Measurements from ENCODE around the gene MAPKAP1.

MAPKAP1 gene

DNA sequence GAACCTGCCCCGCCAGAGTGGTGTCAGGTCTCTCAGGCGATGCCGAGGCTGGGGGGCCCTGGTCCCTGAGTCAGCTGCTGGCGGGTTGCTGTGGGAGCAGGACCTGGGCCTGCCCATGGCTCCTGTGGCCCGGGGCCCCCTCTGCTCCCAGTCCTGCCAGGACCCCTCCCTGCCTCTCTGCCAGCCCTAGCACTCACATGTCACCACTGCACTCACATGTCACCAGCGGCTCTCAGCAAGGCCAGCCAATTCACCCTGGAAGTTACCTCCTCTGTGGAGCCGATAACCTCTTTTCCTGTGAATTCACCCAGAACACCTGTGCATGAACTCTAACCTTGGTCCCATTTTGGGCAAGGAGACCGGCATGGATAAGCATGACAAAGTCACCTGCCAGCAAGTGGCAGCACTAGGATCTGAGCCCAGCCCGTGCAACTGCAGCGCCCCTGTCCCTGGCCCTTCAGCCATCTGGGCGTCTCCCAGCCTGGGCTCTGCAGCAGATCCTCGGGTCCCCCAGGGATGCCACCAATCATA is 275.2 kb downstream of the MAPKAP1 start:
- DNase-seq (ENCODE audit: low spot score): no peak

DNA sequence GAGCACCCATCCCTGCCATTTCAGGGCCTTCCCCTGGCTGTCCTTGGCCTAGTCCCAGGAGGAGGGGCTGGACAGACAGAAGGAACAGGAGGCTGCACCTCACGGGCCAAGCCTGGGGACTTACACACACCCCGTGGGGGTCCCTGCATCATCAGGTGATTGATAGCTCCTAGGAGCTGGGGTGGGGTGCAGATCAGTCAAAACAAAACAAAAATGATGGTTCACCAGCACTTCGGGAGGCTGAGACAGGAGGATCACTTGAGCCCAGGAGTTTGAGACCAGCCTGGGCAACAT is 276.0 kb downstream of the MAPKAP1 start:
- DNase-seq (ENCODE audit: low spot score): no peak

DNA sequence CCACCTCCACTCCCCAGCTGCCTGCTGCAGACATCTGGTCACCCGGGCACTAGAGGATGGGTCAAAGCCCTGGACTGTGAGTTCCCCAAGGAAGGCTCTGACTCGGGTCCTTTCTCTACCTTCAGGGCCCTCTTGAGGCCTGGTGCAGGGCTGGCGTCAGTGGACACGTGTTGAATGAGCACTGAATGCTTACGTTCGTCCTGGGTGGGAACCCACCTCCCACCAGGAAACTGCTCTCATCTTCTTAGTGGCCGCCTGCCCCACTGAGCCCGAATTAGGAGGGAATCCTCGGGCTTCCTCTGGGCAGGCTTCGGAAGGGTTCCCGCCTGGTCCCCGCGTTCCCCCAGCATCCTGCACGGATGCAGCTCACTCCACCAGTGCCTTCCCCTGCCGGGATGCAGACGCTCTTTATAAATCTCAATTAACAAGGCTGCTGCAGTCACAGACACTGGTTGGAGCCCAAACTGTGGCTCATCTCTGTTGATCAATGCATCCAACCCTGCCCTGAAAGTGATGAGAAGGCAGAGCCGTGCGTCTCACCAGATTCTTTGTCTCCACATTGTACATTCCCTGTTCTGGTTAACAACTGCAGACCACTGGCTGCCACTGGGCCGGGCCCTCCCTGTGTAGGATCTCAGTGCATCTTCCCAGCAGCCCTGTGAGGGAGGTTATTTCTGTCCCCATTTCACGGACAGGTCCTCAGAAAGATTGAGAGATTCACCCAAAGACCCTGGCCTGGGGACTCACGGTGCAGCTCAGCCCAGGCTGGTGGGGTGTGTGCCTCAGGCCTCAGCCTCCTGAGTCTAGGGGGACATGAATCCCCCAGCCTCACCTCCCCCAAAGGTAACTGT is 276.6 kb downstream of the MAPKAP1 start:
- no peak for DNase-seq (ENCODE audit: low spot score)

DNA sequence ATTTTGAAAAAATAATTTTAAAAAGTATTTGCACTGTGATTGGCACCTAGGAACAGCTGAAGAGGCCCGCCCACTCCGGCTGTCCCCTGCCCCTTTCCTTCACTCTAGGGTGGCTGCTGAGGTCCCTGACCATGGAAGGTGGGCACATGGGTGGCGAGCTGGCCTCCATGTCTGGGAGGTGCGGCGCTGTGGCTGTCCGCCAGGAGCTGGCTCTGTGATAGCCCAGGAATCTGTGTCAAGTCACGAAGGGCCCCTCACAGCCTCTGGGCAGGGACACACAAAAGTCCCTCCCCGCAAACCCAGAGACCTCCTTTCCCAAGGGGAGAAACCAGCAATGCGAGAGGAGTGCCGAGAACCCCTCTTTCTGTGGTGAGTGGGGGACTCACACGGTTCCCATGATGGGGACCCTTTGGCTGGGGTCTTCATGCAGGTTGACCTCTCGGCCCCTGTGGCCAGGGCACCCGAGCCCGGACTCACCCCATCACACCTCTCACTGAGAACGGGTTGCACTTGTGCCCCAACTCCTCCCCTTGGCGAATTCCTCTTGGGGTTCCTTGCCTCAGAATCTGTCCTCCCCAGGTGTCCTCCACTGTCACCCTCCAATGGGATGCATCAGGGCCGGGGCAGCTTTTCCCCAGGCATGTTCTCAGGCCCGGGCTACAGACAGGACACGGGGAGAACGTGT is 277.4 kb downstream of the MAPKAP1 start:
- no peak for DNase-seq (ENCODE audit: low spot score)

DNA sequence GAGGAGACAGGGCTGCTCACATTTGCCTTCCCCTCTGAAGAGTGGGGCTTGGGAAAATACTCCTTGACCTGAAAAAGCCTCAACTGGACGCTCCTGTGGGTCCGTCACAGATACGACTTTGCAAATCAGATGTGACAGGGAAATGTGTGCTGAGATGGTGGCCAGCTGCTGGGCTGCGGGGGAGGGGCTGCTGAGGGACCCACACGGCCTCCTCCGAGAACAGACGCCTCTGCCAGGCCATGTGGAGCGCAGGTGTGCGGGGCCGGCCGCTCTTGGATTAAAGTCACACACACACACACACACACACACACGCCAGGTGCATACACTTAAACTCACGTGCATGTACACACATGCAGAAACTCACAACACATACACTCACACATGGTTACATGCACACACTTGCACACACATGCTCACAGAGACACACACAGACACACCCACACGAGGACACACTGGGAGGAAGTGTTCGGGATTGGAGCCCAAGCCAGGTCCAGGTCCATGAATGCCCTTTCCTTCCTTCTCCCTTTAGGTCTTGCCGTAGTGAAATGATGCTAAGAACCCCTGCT is 278.0 kb downstream of the MAPKAP1 start:
- no peak for DNase-seq (ENCODE audit: low spot score)

DNA sequence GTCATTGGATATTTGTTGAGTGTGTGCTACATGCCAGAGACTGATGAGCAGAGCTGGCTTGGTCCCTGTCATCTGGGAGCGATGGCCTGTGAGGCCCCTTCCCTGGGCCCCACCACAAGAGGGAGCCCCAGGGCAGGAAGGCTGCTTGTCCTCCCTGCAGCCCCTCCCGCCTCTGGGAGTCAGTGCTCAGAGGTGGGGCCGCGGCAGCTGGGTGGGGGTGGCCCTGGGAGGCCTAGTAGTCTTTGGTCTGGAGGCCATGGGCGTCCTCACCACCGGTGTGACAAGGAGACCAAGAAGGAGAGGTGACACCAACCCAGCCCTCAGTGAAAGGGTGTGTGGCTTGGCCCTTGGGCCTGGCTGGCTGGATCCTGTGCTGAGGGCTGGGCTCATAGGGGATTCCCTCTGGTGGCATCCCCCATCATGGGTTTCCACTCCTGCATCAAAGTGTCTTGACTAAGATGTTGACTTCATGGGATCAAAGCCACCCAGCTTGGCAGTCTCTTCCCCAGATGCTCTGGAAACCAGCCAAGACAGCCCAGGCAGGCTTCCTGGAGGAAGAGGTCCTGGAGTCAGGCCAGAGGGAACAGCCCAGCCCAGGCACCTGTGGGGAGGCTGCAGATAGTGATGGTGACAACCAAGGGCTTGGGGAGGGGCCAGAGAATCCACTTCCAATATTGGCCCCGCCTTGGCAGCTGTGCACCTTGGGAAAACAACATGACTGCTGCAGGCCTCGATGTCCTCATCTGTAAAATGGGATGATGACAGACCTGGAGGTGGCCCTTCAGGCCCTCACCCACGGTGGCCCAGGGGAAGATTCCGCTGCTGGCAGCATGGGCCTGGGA is 278.7 kb downstream of the MAPKAP1 start:
- DNase-seq (ENCODE audit: low spot score): no peak

DNA sequence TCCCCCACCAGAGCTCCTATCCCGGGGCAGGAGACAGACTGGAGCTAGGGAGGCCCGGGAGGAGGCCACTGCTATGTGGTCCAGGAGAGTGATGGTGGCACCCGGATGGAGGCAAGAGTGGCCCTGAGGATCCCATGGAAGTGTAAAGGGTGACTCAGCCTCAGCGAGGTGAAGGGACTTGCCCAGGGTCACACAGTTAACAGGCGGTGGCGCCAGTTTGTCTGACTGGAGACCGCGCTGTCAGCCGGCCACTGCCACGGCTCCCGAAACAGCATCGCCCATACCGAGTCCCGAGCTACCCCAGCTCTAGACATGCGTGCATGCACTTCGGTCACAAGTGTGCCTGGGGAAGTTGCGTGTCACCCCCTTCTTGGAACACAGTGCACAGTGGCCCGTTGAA is 279.5 kb downstream of the MAPKAP1 start:
- no peak for DNase-seq (ENCODE audit: low spot score)

DNA sequence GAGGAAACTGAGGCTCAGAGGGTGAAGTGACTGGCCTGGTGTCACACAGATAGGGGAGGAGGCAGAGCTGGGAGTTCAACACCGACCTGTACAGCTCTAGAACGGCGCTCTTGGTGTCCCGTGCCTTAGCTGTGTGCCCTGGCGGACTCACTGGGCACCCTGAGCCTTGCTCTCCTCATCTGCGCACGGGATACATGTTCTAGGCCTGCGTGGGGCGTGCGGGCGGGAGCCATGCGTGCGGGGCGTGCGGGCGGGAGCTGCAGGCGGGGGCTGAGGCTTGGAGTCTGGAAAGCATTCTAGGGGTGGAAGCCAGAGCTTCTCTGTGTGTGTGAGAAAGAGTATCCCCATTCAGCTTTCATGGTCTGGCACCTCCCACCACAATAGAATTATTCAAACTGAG is 280.1 kb downstream of the MAPKAP1 start:
- DNase-seq (ENCODE audit: low spot score): no peak

DNA sequence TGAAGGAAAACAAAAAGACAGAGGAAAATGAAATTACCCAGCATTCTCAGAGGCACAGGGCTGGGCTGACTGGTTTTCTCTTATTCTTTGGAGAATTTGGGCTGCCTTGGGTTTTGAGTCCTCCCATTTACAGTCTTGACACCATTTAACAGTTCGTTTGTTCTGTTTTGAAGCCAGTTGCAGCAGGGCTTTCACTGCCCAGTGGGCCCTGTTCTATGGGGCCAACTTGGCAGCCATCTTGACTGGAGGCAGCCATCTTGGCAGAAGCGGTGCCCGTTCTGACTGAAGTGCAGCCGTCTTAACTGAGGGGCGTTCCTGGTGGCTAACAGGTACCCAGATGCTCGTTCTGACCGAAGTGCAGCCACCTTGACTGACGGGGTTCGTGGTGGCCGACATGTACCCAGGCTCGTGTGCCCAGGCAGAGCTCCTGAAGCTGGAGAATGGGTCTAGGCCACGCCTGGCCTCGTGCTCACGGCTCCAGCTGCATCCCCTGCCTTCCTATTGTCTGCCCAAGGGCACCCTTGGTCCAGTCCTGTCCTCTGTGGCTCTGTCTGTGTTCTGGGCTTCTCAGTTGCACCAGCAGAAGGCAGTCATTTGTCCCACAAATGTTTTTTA is 281.0 kb downstream of the MAPKAP1 start:
- DNase-seq (ENCODE audit: low spot score): no peak

DNA sequence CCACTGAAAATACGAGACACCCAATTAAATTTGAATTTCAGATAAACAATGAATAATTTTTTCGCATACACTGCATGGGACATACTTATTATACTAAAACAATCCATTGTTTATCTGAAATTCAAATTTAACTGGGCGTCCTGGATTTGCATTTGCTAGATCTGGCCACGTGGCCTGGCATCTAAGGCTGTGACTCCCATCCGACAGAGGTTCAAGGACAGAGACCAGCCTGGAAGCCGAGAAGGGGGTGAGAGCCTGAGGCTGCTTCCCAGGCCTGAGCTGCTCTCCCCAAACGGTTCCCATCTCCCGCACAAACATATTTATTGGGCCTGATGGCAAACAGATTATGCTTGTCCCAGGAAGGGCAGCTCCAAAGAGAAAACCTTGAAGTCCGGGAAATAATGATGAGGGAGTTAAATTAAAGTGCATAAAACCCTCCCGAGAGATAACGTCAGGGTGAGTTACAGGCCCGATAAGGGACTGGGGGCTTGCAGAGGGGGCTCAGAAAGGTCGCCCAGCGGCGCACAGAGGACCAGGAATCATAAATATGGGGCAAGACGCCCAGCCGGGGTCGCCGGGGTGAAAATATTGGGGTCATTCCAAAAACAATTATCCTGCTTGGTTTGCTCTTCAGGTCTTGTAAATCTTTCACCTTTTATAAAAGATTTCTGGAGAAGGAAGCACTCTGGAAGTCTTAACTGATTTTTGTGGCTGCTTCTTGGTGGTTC is 281.7 kb downstream of the MAPKAP1 start:
- no peak for DNase-seq (ENCODE audit: low spot score)

DNA sequence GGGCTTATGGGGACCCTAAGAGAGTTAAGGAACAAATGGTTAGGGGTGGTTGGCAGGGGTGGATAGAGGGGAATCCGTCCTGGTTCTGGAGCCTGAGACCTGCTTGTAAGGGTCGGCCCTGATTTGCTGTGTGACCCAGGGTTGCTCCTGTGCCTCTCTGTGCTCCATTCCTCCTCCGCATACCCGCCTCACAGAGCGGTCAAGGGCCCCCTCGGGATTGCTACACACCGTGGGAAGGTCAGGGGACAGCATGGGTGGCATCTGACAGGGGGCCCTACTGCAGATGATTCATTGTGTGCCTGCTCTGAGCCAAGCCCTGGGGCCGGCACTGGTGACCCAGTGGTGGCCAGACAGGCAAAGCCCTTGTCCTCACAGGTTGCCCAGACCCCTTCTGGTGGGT is 283.0 kb downstream of the MAPKAP1 start:
- DNase-seq (ENCODE audit: low spot score): no peak

DNA sequence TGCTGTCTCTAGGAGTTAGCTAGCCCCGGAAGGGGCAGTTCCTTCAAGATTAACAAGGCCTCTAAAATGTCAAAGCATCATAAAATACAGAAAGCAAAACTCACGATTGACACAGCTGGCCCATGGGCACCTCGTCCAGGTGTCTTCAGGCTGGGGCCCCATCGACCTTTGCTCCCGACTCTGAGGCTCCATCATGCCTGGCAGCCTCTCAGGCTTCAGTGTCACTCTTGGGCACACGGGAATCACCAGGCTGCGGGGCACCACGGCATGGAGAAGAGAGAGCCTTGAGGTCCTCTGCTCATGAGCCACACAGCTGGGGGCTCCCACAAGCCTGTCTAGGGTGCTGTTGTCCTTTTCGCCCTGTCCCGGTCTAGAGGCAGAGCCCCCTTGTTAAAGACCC is 284.2 kb downstream of the MAPKAP1 start:
- no peak for DNase-seq (ENCODE audit: low spot score)

DNA sequence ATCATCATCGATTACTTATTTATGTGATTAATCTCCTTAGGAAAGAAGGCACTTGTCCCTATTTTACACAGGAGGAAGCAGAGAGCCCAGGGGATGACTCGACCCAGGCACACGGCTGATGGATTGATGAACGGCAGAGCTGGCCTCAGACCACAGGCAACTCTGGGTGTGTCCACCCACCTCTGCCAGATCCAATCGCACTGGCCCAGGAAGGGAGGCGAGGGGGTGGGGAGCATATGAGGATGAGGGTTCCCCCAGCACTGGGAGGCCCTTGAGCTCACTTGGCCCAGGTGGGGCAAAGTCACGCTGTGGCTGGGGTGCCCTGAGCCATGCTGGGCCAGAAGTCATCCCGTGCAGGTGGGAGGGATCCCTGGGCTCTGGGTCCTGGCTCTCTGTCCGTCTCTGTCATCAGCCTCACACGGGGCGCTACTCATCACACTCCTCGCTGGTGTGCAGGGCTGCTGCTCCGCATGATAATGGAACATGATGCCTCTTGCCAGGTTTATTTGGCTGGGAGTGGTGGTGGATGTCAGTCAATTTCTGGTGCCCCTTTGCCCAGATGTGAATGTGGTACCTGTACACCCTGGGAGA is 285.3 kb downstream of the MAPKAP1 start:
- DNase-seq (ENCODE audit: low spot score): no peak

DNA sequence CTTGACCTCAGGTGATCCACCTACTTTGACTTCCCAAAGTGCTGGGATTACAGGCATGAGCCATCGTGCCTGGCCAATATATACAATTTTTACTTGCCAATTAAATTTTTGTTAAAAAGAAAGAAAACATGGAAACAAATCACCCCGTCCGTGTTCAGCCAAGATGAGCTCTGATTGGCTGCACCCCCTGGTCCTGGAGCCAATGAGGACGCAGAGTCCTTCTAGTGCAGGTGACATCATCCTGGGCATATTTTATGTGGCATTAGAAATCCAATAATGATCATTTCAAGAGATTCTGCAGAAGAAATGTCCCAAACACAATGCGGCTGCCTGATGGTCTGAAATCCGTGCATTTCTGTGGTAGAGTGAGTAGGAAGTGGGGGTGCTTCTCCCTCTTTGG is 285.8 kb downstream of the MAPKAP1 start:
- DNase-seq (ENCODE audit: low spot score): no peak

DNA sequence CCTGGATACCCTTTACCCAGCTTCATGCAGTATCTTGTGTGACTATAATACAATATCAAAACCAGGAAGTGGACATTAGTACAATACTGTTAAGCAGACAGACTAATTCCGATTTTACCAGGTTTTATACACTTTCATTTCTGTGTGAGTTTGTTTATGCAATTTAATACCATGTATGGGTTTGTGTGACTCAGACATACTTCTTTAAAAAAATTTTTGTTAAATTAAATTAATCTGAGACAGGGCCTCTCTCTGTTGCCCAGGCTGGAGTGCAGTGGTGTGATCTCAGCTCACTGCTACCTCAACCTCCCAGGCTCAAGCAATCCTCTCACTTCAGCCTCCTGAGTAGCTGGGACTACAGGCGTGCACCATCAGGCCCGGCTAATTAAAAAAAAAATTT is 288.6 kb downstream of the MAPKAP1 start:
- no peak for DNase-seq (ENCODE audit: low spot score)

DNA sequence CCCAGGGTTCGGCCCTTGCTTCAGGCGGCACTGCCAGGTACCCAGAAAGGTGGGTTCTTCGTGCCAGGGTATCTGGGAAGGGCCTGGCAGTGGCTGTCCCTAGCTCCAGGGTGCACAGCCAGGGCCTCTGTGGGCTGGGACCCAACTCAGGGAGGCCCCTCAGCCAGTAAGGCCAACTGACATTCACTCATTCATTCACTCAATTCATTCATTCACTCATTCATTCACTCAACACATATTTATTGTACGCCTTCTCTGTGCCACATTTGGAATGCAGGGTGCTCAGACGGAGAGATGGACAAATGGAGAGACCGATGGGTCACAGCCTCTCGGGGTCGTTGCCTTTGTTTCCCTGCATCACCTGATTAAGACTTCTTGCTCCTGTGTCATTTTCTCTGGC is 290.5 kb downstream of the MAPKAP1 start:
- DNase-seq (ENCODE audit: low spot score): no peak

DNA sequence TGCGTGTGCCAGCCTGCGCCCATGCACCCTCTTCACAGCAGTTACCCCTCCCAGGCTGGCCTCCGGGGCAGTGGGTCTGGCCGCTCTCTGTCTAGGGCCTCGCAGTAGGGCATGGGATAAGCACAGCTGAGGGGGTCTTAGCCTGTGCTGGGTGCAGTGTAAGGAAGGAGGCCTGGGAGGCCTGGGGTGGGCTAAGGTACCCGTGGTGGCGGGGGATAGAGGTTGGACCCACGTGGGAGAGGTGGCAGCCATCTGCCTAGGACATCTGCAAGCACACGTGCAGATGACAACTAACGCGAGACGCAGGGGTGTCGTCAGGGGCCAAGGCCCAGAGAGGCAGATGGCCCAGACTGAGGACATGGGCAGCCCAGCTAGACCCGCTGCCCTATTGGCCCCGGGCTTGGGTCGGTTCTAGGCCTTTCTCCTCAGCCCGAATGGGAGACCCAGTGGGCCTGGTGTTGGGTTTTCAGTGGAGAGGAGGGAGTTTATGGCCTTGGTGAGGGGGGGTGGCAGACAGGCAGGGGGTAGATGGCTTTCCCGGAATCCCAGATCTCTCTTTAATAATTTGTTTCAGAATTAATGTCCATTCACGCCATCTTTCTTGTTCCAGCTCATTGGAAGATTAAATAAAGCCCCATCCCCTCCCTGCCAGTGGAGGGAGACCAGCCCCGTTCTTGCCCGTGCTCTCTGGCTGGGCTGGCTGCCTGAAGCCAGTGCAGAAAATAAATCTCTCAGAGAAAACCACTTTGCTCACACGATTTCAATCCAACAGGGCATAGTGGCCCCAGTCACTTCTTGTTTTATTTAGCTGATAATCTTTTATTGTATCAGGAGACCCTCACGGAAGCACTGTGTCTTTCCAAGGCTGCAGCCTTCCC is 291.2 kb downstream of the MAPKAP1 start:
- DNase-seq (ENCODE audit: low spot score): no peak

DNA sequence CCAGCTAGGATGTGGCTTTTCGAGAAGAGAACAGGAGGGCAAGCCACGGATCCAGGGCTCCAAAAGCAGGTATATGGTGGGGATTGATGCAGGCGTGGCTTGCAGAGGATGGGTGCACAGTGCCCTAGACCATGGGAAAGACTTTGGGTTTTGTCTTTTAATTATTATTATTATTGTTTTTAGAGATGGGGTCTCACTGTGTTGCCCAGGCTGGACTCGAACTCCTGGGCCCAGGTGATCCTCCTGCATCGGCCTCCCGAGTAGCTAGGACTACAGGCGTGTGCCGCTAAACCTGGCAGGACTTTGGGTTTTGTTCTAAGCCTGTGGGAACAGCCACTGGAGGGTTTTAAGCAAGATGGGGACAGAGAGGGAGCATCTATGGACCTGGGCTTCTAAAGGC is 293.4 kb downstream of the MAPKAP1 start:
- DNase-seq (ENCODE audit: low spot score): no peak

DNA sequence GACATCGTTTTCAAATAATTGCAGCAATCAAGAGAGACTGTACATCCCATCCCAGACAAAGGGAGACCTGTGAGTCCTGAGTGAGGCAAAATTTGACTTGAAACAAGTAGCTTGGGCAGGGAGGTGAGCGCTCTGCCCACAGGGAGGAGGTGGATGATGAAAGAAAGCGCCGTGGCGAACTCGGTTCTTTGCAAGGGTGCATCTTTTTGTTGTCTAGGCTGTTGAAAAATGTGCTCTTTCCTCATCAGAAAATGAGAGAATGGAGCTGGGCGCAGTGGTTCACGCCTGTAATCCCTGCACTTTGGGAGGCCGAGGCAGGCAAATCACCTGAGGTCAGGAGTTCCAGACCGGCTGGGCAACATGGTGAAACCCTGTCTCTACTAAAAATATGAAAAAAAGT is 294.8 kb downstream of the MAPKAP1 start:
- no peak for DNase-seq (ENCODE audit: low spot score)
